AG09319 (cell line): ENCODE results near the gene SLF1.

Experiments
- DNase-seq: peaks from one replicate; pipeline ENCODE4 v3.0.0-alpha.2; 2010; ENCODE audit warnings: low read depth; ENCODE audit errors: extremely low read depth
- TF ChIP-seq, protein P1 (sequence below): IDR thresholded peaks from 2 replicates; pipeline ENCODE4 v1.5.1; 2011; ENCODE audit warnings: low read depth, mild to moderate bottlenecking, inconsistent platforms, low read length, moderate library complexity

Gene SLF1

GRCh38 chr5:94627191-94627590 is 8.7 kb downstream of the SLF1 start:
- no peak for DNase-seq
- TF ChIP-seq, protein P1, sequence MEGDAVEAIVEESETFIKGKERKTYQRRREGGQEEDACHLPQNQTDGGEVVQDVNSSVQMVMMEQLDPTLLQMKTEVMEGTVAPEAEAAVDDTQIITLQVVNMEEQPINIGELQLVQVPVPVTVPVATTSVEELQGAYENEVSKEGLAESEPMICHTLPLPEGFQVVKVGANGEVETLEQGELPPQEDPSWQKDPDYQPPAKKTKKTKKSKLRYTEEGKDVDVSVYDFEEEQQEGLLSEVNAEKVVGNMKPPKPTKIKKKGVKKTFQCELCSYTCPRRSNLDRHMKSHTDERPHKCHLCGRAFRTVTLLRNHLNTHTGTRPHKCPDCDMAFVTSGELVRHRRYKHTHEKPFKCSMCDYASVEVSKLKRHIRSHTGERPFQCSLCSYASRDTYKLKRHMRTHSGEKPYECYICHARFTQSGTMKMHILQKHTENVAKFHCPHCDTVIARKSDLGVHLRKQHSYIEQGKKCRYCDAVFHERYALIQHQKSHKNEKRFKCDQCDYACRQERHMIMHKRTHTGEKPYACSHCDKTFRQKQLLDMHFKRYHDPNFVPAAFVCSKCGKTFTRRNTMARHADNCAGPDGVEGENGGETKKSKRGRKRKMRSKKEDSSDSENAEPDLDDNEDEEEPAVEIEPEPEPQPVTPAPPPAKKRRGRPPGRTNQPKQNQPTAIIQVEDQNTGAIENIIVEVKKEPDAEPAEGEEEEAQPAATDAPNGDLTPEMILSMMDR = no peak

DNA sequence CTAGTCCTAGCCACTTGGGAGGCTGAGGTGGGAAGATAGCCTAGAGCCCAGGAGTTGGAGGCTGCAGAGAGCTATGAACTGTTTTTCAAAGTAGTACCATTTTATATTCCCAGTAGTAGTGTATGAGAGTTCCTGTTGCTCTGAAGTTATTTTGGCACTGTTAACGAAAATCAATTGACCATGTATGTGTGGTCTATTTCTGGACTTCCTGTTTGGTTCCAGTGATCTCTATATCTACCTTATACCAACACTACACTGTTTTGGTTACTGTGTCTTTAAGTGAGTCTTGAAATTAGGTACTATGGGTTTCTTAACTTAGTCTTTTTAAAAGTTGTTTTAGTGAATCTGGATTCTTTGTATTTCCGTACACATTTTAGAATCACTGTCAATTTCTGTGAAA is 13.6 kb downstream of the SLF1 start:
- TF ChIP-seq, protein P1 = no peak
- no peak for DNase-seq

DNA sequence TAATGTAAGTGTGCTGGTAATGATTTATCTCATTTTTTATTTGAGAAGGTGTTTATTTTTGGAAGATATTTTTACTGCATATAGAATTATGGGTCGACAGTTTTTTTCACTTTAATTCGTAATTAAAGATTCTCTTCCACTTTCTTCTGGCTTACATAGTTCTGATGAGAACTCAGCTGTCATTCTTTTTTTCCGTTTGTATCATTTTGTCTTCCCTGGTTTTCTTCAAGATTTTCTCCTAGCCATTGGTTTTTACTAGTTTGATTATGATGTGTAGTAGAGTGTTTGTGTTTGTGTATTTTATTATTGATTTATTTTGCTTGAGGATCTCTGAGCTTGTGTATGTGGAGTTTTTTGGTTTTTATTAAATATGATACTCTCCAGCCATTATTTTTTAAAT is 21.7 kb downstream of the SLF1 start:
- TF ChIP-seq, protein P1 = no peak
- DNase-seq = no peak

- no peak for DNase-seq
- TF ChIP-seq, protein P1 = no peak
Measured at GRCh38 chr5:94645053-94645452, 26.6 kb downstream of the SLF1 start.

- TF ChIP-seq, protein P1 = no peak
- no peak for DNase-seq
Measured at GRCh38 chr5:94646758-94647157, 28.3 kb downstream of the SLF1 start.

- DNase-seq = no peak
- TF ChIP-seq, protein P1 = no peak
Measured at GRCh38 chr5:94649874-94650273, 31.4 kb downstream of the SLF1 start.

- TF ChIP-seq, protein P1 = no peak
Measured at GRCh38 chr5:94658272-94658671, 39.8 kb downstream of the SLF1 start.

More at GRCh38 chr5:94658272-94658671, 39.8 kb downstream of the SLF1 start:
- DNase-seq = no peak
